CD4-positive, alpha-beta T cell treated with Interleukin-17A for 4 hours (primary cell): ENCODE results near the gene ATXN10.
"Not testable (repeated sequence)": the region's sequence is repeated elsewhere in the genome, so short reads cannot be mapped to it uniquely, and the experiment has no call there.

Source experiments
- DNase-seq: peaks from one replicate; pipeline ENCODE4 v3.0.0-alpha.2; 2020; ENCODE audit warnings: mixed read lengths

The ATXN10 gene

GRCh38 chr22:45790401-45790800 lies 118.8 kb downstream of the ATXN10 start:
- DNase-seq, result no peak

GRCh38 chr22:45793161-45793560 lies 121.5 kb downstream of the ATXN10 start:
- no peak for DNase-seq

GRCh38 chr22:45793892-45794291 lies 122.3 kb downstream of the ATXN10 start:
- no peak for DNase-seq

- not testable (repeated sequence) for DNase-seq
These were observed 124.4 kb downstream of the ATXN10 start for GRCh38 chr22:45796009-45796408.

GRCh38 chr22:45799291-45799690 lies 127.7 kb downstream of the ATXN10 start:
- no peak for DNase-seq

GRCh38 chr22:45802054-45802453 lies 130.4 kb downstream of the ATXN10 start:
- DNase-seq, result no peak

GRCh38 chr22:45804319-45804985 lies 132.8 kb downstream of the ATXN10 start:
- no peak for DNase-seq

- no peak for DNase-seq
These were observed 133.3 kb downstream of the ATXN10 start for GRCh38 chr22:45804986-45805325.

GRCh38 chr22:45805413-45805812 lies 133.8 kb downstream of the ATXN10 start:
- DNase-seq, result no peak

- no peak for DNase-seq
These were observed 135.7 kb downstream of the ATXN10 start for GRCh38 chr22:45807156-45807915.

GRCh38 chr22:45812910-45813309 lies 141.3 kb downstream of the ATXN10 start:
- no peak for DNase-seq

GRCh38 chr22:45814198-45814597 lies 142.6 kb downstream of the ATXN10 start:
- no peak for DNase-seq

- no peak for DNase-seq
These were observed 145.1 kb downstream of the ATXN10 start for GRCh38 chr22:45816776-45817175.

GRCh38 chr22:45817745-45818423 lies 146.2 kb downstream of the ATXN10 start:
- no peak for DNase-seq

GRCh38 chr22:45818424-45819085 lies 146.9 kb downstream of the ATXN10 start:
- no peak for DNase-seq

GRCh38 chr22:45819305-45819704 lies 147.7 kb downstream of the ATXN10 start:
- no peak for DNase-seq

GRCh38 chr22:45823336-45823735 lies 151.7 kb downstream of the ATXN10 start:
- DNase-seq, result no peak

- no peak for DNase-seq
These were observed 154.9 kb downstream of the ATXN10 start for GRCh38 chr22:45826520-45826919.

- DNase-seq, result no peak
These were observed 157.2 kb downstream of the ATXN10 start for GRCh38 chr22:45828841-45829240.

- no peak for DNase-seq
These were observed 159.1 kb downstream of the ATXN10 start for GRCh38 chr22:45830531-45831245.

GRCh38 chr22:45831394-45831793 lies 159.8 kb downstream of the ATXN10 start:
- no peak for DNase-seq

GRCh38 chr22:45832180-45832579 lies 160.5 kb downstream of the ATXN10 start:
- DNase-seq, result no peak
